RWPE1 (cell line): ENCODE results near the gene ATOSB.

Experiments used
- CTCF ChIA-PET: fragments of 350-600 bp; sonication (Branson Sonifier 250); formaldehyde crosslinking; extraction: SDS; loops from one replicate; lab custom pipeline; 2021; lab: Yijun Ruan, JAX
- POLR2A ChIA-PET: fragments of 400-600 bp; formaldehyde crosslinking; extraction: SDS; loops from one replicate; lab custom pipeline; 2020; ENCODE audit warnings: antibody characterized with exemption; ENCODE audit not compliant: low non-redundant PET; lab: Yijun Ruan, JAX
- DNase-seq: peaks from one replicate; pipeline ENCODE4 v3.0.0; 2012; ENCODE audit warnings: low spot score
- H3K27ac ChIP-seq: fragments of 450-650 bp; 2 replicates; pipeline ENCODE4 v1.5.1; 2017
- TF ChIP-seq, protein P1 (sequence below): fragments of 450-650 bp; conservative IDR thresholded peaks from 2 replicates; pipeline ENCODE4 v1.5.1; 2017; ENCODE audit warnings: low read depth, mild to moderate bottlenecking

ATOSB gene

GRCh38 chr9:35103660-35104191 is 11.9 kb downstream of the ATOSB start:
- peak overlapping the region; percentile 83 for H3K27ac ChIP-seq
- TF ChIP-seq, protein P1, sequence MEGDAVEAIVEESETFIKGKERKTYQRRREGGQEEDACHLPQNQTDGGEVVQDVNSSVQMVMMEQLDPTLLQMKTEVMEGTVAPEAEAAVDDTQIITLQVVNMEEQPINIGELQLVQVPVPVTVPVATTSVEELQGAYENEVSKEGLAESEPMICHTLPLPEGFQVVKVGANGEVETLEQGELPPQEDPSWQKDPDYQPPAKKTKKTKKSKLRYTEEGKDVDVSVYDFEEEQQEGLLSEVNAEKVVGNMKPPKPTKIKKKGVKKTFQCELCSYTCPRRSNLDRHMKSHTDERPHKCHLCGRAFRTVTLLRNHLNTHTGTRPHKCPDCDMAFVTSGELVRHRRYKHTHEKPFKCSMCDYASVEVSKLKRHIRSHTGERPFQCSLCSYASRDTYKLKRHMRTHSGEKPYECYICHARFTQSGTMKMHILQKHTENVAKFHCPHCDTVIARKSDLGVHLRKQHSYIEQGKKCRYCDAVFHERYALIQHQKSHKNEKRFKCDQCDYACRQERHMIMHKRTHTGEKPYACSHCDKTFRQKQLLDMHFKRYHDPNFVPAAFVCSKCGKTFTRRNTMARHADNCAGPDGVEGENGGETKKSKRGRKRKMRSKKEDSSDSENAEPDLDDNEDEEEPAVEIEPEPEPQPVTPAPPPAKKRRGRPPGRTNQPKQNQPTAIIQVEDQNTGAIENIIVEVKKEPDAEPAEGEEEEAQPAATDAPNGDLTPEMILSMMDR, result no peak
- no peak for DNase-seq

DNA sequence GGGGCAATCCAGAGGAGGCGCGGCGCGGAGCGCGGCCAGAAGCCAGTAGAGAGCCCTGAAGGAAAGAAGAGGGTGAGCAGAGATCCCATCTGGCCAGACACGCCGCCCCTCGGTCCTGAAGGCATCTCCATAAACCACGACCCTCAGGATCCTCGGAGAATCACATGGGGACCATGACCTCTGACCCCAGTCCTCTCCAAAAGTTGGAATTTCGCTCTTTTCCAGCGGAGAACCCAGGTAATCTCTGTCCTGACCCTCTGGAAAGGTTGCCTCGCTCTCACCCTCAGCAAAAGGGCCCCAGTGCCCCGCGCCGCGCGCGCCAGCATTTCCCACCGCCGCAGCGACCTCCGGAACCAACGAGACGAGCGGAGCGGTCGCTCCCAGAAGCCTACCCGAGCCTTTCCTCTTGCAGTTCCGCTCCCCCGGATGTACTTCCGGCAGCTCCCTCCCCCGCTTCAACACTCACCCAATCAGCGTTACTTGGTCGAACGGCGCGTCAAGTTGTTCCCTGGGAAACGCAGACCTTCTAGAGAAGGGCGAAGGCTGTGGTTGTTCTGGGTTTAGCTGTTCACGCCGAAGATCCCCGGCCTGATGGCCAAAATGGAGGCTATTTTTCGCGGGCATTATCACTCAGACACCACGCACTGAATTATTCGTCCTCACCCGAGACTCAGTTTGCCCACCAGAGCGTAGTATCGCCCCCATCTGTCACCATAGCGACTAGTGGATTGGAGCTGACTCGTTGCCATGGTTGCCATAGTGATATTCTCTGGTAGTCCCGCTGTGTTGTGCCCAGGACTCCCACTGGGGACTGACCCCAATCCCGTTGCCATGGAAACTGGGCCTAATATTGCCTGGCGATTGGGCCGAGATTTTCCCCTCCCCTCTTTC is 12.6 kb downstream of the ATOSB start, which contains the start of gene STOML2:
TSS of gene STOML2 (minus strand) at position 363 of the 891 bp plus-strand sequence. CDS start at position 326, 37 bp downstream.
- TF ChIP-seq, protein P1, result no peak
- ChIA-PET CTCF (interaction anchor here (0.7 to 1.0 kb wide), 2 partner anchors 12 to 1646 kb away, joined by 3 to 7 read pairs; no protein-coding TSS in a partner anchor), POLR2A (interaction anchor here (0.8 to 1.6 kb wide), 4 partner anchors 9 to 30 kb away, joined by 3 to 10 read pairs (median 4); partner anchors contain the start of genes ATOSB and VCP)

More at GRCh38 chr9:35103660-35104191, 11.9 kb downstream of the ATOSB start:
- CTCF ChIA-PET, result interaction anchor here (0.7 kb wide), 1 partner anchor 1646 kb away, joined by 3 read pairs; no protein-coding TSS in a partner anchor
- POLR2A ChIA-PET, result interaction anchor here (0.9 to 1.6 kb wide), 3 partner anchors 8 to 31 kb away, joined by 3 to 10 read pairs (median 6); partner anchors contain the start of genes ATOSB and VCP

DNA sequence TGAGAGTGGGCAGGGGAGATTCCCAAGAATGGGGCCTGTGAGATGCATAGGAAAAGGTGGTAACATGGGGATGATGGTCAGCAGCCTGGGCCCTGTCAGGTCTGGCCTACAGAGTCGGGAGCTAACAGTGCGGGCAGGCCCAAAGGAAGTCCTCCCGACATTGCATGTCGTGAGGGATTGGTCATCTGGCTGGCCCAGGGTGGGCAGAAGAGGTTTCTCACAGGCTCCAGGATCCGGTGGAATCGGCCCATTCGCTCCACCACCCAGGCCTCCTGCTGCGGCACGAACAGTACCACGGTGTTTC is 13.2 kb downstream of the ATOSB start:
- POLR2A ChIA-PET, result interaction anchor here (0.5 to 1.6 kb wide), 3 partner anchors 8 to 13 kb away, joined by 3 to 6 read pairs (median 3); partner anchors contain the start of gene ATOSB
- TF ChIP-seq, protein P1, result no peak

More for the DNA sequence above, 12.6 kb downstream of the ATOSB start, which contains the start of gene STOML2:
- DNase-seq, result peak; percentile 98
- H3K27ac ChIP-seq, result peak within 1 kb of the TSS; percentile 83

DNA sequence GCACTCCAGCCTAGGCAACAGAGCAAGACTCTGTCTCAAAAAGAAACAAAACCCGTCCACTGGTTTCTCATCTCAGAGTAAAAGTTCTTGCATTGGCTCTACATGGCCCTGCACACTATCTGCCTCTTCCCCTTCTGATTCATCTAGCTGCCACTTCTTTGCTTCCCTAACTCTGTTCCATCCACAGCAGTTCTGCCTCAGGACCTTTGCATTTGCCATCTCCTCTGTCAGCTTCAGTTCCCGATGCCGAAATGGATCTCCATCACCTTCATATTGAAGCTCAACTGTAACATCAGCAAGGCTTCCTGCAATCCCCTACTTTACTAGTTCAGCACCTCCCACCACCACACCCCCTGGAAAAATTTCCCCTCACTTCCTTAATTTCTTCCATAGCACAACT is 18.1 kb downstream of the ATOSB start:
- H3K27ac ChIP-seq, result peak overlapping the region; percentile 91
- CTCF ChIA-PET, result interaction anchor here (0.6 to 4.0 kb wide), 5 partner anchors 18 to 396 kb away, joined by 3 to 15 read pairs (median 3); partner anchors contain the start of gene FANCG
- POLR2A ChIA-PET, result interaction anchor here (1.6 kb wide), 1 partner anchor 18 kb away, joined by 4 read pairs; the partner anchor contains the start of gene FANCG

More for the DNA sequence above, 13.2 kb downstream of the ATOSB start:
- CTCF ChIA-PET, result interaction anchor here (1.0 kb wide), 1 partner anchor 11 kb away, joined by 7 read pairs; no protein-coding TSS in a partner anchor
- H3K27ac ChIP-seq, result peak overlapping the region; percentile 83
- no peak for DNase-seq

GRCh38 chr9:35096035-35096849 is 19.4 kb downstream of the ATOSB start, which contains the start of gene PIGO:
TSS of gene PIGO (minus strand) at chr9:35096591. CDS start at chr9:35095565, 1,026 bp downstream.
- ChIA-PET POLR2A (interaction anchor here (0.5 to 1.6 kb wide), 4 partner anchors 16 to 203 kb away, joined by 3 to 5 read pairs (median 4); partner anchors contain the start of gene FANCG), CTCF (interaction anchor here (0.6 to 4.0 kb wide), 9 partner anchors 10 to 1380 kb away, joined by 3 to 15 read pairs (median 5); partner anchors contain the start of genes FANCG and VCP)
- TF ChIP-seq, protein P1, result peak; percentile 99
- H3K27ac ChIP-seq, result peak within 1 kb of the TSS; percentile 91
- peak; percentile 87 for DNase-seq

More for the DNA sequence above, 18.1 kb downstream of the ATOSB start:
- TF ChIP-seq, protein P1, result no peak
- no peak for DNase-seq
